Measurements from ENCODE around the gene FLVCR2. TPM values are rescaled to one million over a fixed set of nuclear protein-coding genes. Genes with fewer than 3 reads are reported as not detected.
A peak's percentile ranks its signal among the peaks of the same experiment; 100 is the strongest.

FLVCR2 gene
- total RNA-seq, 1 donor from 2014 or later = 28.6 TPM

- H3K27ac ChIP-seq = peak overlapping the region; percentile 62
- no peak for DNase-seq
- ATAC-seq = no peak
- H3K27me3 ChIP-seq = no peaks in the 10 kb centered on the region
- intact Hi-C loops (cut with DNase I) = no loop called here
- H3K4me3 ChIP-seq = peak overlapping the region; percentile 45
- TF ChIP-seq CTCF (IDR thresholded peaks at IDR 0.05) = no peak
- H3K9me3 ChIP-seq = no peaks in the 10 kb centered on the region
- no peaks in the 10 kb centered on the region for H3K36me3 ChIP-seq
- peaks cover 27% of the 10 kb centered on the region for H3K4me1 ChIP-seq
Observed at GRCh38 chr14:75605916-75606315, 27.5 kb downstream of the FLVCR2 start.

- intact Hi-C loops (cut with DNase I) = no loop called here
- H3K36me3 ChIP-seq = no peaks in the 10 kb centered on the region
- ATAC-seq (no peak), DNase-seq (no peak)
- H3K4me1 ChIP-seq = peaks cover 26% of the 10 kb centered on the region
- no peaks in the 10 kb centered on the region for H3K27me3 ChIP-seq
- no peaks in the 10 kb centered on the region for H3K9me3 ChIP-seq
- H3K4me3 ChIP-seq = no peak overlapping the region
- H3K27ac ChIP-seq = no peak overlapping the region
- no peak for TF ChIP-seq CTCF (IDR thresholded peaks at IDR 0.05)
Observed at GRCh38 chr14:75607044-75607443, 28.6 kb downstream of the FLVCR2 start.

GRCh38 chr14:75607842-75608640, 29.6 kb downstream of the FLVCR2 start:
- no peak for TF ChIP-seq CTCF (IDR thresholded peaks at IDR 0.05)
- ATAC-seq = no peak
- intact Hi-C loops (cut with DNase I) = no loop called here
- H3K27ac ChIP-seq = no peak overlapping the region
- no peak overlapping the region for H3K4me3 ChIP-seq
- no peaks in the 10 kb centered on the region for H3K9me3 ChIP-seq
- peaks cover 18% of the 10 kb centered on the region for H3K4me1 ChIP-seq
- no peaks in the 10 kb centered on the region for H3K36me3 ChIP-seq
- DNase-seq = no peak
- no peaks in the 10 kb centered on the region for H3K27me3 ChIP-seq

- Histone ChIP-seq H3K4me1 (peaks cover 18% of the 10 kb centered on the region), H3K4me3 (no peak overlapping the region), H3K27ac (peak overlapping the region; percentile 68), H3K36me3 (no peaks in the 10 kb centered on the region), H3K27me3 (no peaks in the 10 kb centered on the region), H3K9me3 (no peaks in the 10 kb centered on the region)
- DNase-seq (no peak), ATAC-seq (no peak)
- intact Hi-C loops (cut with DNase I) = no loop called here
- TF ChIP-seq CTCF (IDR thresholded peaks at IDR 0.05) = no peak
Observed at GRCh38 chr14:75609116-75609515, 30.7 kb downstream of the FLVCR2 start.

GRCh38 chr14:75609606-75610475, 31.4 kb downstream of the FLVCR2 start:
- H3K36me3 ChIP-seq = no peaks in the 10 kb centered on the region
- ATAC-seq = peak; percentile 68
- TF ChIP-seq CTCF (IDR thresholded peaks at IDR 0.05) = no peak
- peaks cover 16% of the 10 kb centered on the region for H3K4me1 ChIP-seq
- no peaks in the 10 kb centered on the region for H3K9me3 ChIP-seq
- no peak overlapping the region for H3K4me3 ChIP-seq
- no peak for DNase-seq
- peak overlapping the region; percentile 68 for H3K27ac ChIP-seq
- no peaks in the 10 kb centered on the region for H3K27me3 ChIP-seq
- intact Hi-C loops (cut with DNase I) = no loop called here

All from upper lobe of right lung (tissue), 1 donor.